ENCODE results near the gene PSMD13. TPM values are rescaled to one million over a fixed set of nuclear protein-coding genes. Genes with fewer than 3 reads are reported as not detected.

PSMD13 gene
- total and polyA plus RNA-seq, 2 of the 4 experiments (the other 2 are of a cell fraction): 177 to 217 TPM

- dilution Hi-C loops (cut with HindIII; ENCODE audit: low sequenced_read_pairs, unreplicated experiment) (no loop called here), intact Hi-C loops (cut with micrococcal nuclease) (no loop called here), in situ Hi-C loops (cut with MboI; ENCODE audit: low sequenced_read_pairs) (loop anchor here (5.0 to 10.0 kb wide), 2 partner anchors 38 to 55 kb away; no protein-coding TSS in a partner anchor)
- no peak overlapping the region for H3K18ac ChIP-seq (ENCODE audit: low read depth, low read length)
- peaks cover 4% of the 10 kb centered on the region for H3K9me3 ChIP-seq (ENCODE audit: control insufficient read depth, insufficient read depth, low read length)
- ChIA-PET CTCF (no interaction called here), POLR2A (ENCODE audit: unreplicated experiment) (interaction anchor here (0.5 kb wide), 1 partner anchor 9 kb away, joined by 3 read pairs; the partner anchor contains the start of gene PGGHG)
- H3K9me1 ChIP-seq (ENCODE audit: insufficient read depth, low read length): no peaks in the 10 kb centered on the region
- no peak overlapping the region for H2AK5ac ChIP-seq (ENCODE audit: low read depth, low read length)
- H2BK5ac ChIP-seq (ENCODE audit: low read depth, low read length, poor library complexity, severe bottlenecking): no peak overlapping the region
- no TSS peak for BruUV-seq (replicated peaks)
- no peak overlapping the region for H3K4ac ChIP-seq (ENCODE audit: low read depth, low read length)
- H4K8ac ChIP-seq (ENCODE audit: low read depth in 2 of 2, low read length in 2 of 2): no peak overlapping the region
- no peak overlapping the region for H3K14ac ChIP-seq (replicated peaks; ENCODE audit: low read depth, low read length)
- H3K36me3 ChIP-seq (ENCODE audit: control insufficient read depth, insufficient read depth, low read length): no peaks in the 10 kb centered on the region
- H3K4me2 ChIP-seq (ENCODE audit: low read depth, low read length): no peak overlapping the region
- H2AK9ac ChIP-seq (replicated peaks; ENCODE audit: low read depth, low read length, poor library complexity): no peak overlapping the region
- no peaks in the 10 kb centered on the region for H3K4me1 ChIP-seq (ENCODE audit: control insufficient read depth, insufficient read depth, low read length)
- no peak overlapping the region for H3K9ac ChIP-seq (ENCODE audit: low read depth, low read length)
- no peaks in the 10 kb centered on the region for H4K20me1 ChIP-seq (ENCODE audit: insufficient read depth, low read length)
- H4K91ac ChIP-seq (ENCODE audit: insufficient read depth, low read depth, low read length): no peak overlapping the region
- peak overlapping the region; percentile 3 for H2AFZ ChIP-seq (replicated peaks; ENCODE audit: low read length, poor library complexity)
- TF ChIP-seq RCOR1 (IDR thresholded peaks at IDR 0.05; ENCODE audit: insufficient replicate concordance, low read length) (no peak), MAZ (IDR thresholded peaks at IDR 0.05; ENCODE audit: borderline replicate concordance, low read depth, low read length) (no peak), USF2 (IDR thresholded peaks at IDR 0.05; ENCODE audit: low read depth, low read length) (no peak), SMC3 (IDR thresholded peaks at IDR 0.05; ENCODE audit: low read depth, low read length) (no peak), CHD1 (IDR thresholded peaks at IDR 0.05; ENCODE audit: low read depth, low read length) (no peak)
- TF ChIP-seq, protein P1, sequence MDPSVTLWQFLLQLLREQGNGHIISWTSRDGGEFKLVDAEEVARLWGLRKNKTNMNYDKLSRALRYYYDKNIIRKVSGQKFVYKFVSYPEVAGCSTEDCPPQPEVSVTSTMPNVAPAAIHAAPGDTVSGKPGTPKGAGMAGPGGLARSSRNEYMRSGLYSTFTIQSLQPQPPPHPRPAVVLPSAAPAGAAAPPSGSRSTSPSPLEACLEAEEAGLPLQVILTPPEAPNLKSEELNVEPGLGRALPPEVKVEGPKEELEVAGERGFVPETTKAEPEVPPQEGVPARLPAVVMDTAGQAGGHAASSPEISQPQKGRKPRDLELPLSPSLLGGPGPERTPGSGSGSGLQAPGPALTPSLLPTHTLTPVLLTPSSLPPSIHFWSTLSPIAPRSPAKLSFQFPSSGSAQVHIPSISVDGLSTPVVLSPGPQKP (IDR thresholded peaks at IDR 0.05; ENCODE audit: borderline replicate concordance, low read depth, low read length): no peak
- H3K27ac ChIP-seq (ENCODE audit: insufficient read depth, low read length): no peak overlapping the region
- no peak overlapping the region for H3K4me3 ChIP-seq (ENCODE audit: insufficient read depth, low read depth, low read length)
- no peak overlapping the region for H3K23ac ChIP-seq (ENCODE audit: low read depth, low read length)
- WGBS, 2 experiments (ENCODE audit: extremely low coverage in 2 of 2, insufficient read length in 1 of 2): 3% methylated on average over 55 of the region's 85 CpGs; no CpG with 5 or more reads in 1 of the 2 experiments
- H2BK15ac ChIP-seq (ENCODE audit: low read depth, low read length): no peak overlapping the region
- no peaks in the 10 kb centered on the region for H3K79me1 ChIP-seq (ENCODE audit: low read depth in 1 of 2, low read length in 2 of 2)
- ATAC-seq (ENCODE audit: low read depth) (peak; percentile 78), DNase-seq (peak; percentile 30)
- H2BK20ac ChIP-seq (ENCODE audit: low read depth, low read length): no peak overlapping the region
- no peak overlapping the region for H4K5ac ChIP-seq (ENCODE audit: low read depth, low read length)
- H2BK120ac ChIP-seq (ENCODE audit: low read depth, low read length): no peak overlapping the region
- no peak overlapping the region for H3K56ac ChIP-seq (ENCODE audit: extremely low read depth, insufficient read depth, low read length)
- peaks cover 71% of the 10 kb centered on the region for H3K27me3 ChIP-seq (ENCODE audit: control insufficient read depth, insufficient read depth, low read length)
These were observed 43.4 kb downstream of the PSMD13 start for GRCh38 chr11:279966-280705.
